Measurements from ENCODE around the gene SORBS1. TPM values are rescaled to one million over a fixed set of nuclear protein-coding genes. Genes with fewer than 3 reads are reported as not detected.

Gene SORBS1
- total RNA-seq, 4 donors from 2014 or later: 120 to 1,051 (median 449) TPM

DNA sequence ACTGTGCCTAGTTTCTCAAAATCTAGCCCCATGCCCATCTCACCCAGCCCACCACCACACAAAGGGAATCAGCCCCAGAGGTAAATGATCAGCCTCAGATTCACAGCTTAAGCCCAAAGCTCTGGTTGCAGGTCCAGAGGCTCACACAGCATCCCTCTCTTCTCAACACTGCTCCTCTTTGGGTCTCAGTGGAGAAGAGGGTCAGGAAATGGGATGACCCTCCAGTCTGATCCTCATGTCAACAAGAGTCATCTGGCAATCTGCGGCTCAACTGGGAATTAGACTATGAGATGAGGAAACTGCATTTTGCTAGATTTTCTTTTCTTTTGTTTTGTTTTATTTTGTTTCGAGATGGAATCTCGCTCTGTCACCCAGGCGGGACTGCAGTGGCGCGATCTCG lies 144.2 kb downstream of the SORBS1 start:
- DNase-seq (ENCODE audit: low spot score) (no peak), ATAC-seq (ENCODE audit: low FRiP score) (no peak)
- TF ChIP-seq, protein P1, sequence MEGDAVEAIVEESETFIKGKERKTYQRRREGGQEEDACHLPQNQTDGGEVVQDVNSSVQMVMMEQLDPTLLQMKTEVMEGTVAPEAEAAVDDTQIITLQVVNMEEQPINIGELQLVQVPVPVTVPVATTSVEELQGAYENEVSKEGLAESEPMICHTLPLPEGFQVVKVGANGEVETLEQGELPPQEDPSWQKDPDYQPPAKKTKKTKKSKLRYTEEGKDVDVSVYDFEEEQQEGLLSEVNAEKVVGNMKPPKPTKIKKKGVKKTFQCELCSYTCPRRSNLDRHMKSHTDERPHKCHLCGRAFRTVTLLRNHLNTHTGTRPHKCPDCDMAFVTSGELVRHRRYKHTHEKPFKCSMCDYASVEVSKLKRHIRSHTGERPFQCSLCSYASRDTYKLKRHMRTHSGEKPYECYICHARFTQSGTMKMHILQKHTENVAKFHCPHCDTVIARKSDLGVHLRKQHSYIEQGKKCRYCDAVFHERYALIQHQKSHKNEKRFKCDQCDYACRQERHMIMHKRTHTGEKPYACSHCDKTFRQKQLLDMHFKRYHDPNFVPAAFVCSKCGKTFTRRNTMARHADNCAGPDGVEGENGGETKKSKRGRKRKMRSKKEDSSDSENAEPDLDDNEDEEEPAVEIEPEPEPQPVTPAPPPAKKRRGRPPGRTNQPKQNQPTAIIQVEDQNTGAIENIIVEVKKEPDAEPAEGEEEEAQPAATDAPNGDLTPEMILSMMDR (IDR thresholded peaks at IDR 0.05): no peak

DNA sequence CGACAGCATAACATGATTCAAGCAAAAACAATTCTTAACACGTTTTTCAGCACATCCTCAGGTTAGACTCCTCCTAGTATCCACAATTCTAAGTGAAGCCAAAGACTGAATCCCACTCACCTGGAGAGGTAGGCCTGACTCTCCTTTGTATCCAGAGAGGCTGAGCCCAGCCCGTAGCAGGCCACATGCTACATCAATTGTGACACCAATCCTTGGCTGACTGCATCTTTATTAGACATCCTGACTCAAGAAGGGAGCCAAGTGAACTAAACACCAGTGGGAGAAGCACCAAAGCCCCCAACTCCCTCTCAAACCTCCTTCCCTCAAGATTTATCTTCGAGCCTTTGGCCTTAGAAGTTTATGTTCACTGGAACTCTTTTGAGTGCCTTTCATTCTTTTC lies 144.9 kb downstream of the SORBS1 start:
- ATAC-seq (ENCODE audit: low FRiP score) (no peak), DNase-seq (ENCODE audit: low spot score) (no peak)
- TF ChIP-seq, protein P1 (IDR thresholded peaks at IDR 0.05): no peak

DNA sequence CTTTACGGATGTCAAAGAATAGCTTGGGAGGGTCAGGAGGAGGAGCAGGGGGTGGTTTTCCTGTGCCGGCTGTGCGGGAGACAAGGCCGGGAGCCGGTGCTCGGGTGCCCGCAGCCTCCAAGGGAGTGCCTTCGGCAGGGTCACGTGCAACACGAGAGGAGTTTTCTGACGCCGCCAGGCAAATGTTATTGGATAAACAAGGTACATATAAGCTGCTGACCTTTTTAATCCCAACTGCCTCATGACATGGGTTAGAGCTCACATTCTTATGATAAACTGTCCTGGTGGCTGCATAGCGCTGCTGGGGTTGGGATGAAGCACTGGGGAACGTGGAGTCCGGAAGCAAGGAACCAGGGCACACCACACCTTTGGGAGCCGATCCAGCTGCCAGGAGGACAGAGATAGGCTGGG lies 145.5 kb downstream of the SORBS1 start:
- no peak for DNase-seq (ENCODE audit: low spot score)
- TF ChIP-seq, protein P1 (IDR thresholded peaks at IDR 0.05): no peak
- no peak for ATAC-seq (ENCODE audit: low FRiP score)

DNA sequence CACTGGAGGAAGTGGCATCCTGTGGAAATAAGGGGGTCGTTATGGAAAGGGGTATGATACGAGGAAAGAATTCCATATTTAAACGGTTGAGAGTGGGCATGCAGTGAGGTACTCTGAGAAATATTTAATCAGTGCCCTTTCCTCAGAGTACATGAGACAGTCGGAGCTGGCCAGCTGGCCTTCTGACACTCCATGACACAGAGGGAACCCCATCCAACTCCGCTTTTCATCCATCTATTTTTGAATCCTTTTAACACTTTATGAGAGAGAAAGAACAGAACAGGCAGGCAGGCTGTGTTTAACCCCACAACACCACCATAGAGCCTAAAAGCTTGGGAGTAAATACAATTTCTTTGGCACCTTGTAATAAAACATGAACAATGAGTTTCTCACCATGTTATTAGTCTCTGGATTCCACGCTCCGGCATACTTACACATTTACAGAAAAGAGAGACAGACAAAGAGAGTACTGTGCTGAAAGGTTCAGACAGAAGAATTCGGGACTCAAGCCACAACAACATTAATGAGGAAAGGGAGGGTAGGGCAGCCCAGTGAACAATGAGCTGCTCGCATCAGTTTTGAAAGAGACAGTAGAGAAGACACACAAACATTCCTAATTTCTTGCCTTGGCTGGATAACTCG lies 146.2 kb downstream of the SORBS1 start:
- ATAC-seq (ENCODE audit: low FRiP score): peak; percentile 35
- TF ChIP-seq, protein P1 (IDR thresholded peaks at IDR 0.05): no peak
- no peak for DNase-seq (ENCODE audit: low spot score)

DNA sequence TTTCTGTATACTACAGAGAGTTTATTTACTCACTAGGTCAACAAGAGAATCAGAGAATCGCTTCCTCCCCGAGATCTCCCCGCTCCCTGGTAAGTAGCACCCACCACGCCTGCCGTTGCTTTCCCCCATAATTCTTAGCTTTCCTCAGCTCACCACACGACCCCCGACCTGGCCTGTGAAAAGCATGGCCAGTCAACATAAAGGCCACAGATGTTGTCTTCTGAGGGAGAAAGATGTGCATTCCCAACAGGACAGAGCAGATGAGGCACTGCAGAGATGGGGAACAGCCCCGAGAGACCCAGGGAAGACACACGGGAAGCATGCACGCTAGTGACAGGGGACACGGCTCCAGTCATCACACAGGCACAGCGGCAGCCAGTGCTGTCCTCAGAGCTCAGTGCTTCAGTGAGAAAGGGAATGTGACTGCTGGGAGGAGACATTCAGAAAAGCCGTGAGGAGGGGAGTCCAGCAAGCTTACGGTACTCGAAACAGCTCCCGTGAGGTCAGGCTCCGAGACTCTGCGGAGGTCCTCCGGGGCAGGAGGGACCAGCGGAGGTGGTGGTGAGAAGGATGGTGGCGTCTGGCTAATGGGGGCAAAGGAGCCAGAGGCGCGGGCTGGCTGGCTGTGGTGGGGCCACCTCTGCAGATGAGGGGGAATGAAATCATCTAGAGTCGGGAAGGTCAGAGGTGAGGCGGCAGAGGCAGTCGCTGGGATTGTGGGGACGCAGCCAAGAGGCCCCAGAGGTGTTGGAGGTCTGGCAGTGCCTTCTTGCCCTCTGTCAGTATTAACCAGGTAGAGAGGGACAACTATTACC lies 146.9 kb downstream of the SORBS1 start:
- TF ChIP-seq, protein P1 (IDR thresholded peaks at IDR 0.05): no peak
- ATAC-seq (ENCODE audit: low FRiP score) (peak; percentile 28), DNase-seq (ENCODE audit: low spot score) (no peak)

DNA sequence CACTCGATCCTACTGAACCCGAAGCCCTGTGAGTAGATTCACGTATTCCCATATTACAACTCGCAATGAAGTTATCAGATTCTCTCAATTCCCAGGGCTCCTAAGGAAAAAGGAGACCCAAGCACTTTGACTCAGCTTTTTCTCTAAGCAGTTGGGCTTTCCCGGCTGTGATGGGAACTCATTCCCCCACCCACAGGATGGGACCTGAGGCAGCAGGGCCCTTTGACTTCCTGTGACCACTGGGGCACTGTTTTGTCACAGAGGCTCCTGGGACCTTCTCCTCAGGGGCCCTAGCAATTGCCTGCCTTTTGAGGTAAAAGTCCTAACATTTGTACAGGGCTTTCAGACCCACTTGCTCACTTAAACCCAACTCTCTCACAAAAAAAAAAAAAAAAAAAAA lies 147.6 kb downstream of the SORBS1 start:
- DNase-seq (ENCODE audit: low spot score) (no peak), ATAC-seq (ENCODE audit: low FRiP score) (no peak)
- TF ChIP-seq, protein P1 (IDR thresholded peaks at IDR 0.05): no peak

DNA sequence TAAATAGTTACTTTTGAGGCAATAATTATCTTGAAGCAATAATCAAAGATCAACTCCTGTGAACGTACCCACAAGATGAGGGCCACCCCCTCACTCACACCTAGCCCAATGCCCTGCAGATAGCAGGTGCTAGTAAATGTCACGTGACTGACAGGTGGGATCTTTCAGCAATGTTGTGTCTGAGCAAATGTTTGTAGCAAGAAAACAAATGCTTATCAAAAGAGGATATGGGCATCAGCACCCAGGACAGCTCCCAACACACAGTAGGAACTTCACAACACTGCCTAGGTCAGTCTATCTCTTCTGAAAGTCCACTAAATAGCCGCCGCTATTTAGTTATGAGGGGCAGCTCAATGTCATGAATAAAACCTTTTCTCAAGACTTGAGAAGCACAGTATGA lies 149.5 kb downstream of the SORBS1 start:
- TF ChIP-seq, protein P1 (IDR thresholded peaks at IDR 0.05): no peak
- DNase-seq (ENCODE audit: low spot score) (no peak), ATAC-seq (ENCODE audit: low FRiP score) (no peak)

All from omental fat pad (tissue), 4 donors.